ENCODE measurements around the gene STOML1. TPM values are rescaled to one million over a fixed set of nuclear protein-coding genes. Genes with fewer than 3 reads are reported as not detected.

The STOML1 gene
- total RNA-seq, 2 experiments from 2014 or later = 4.6 to 5.3 TPM

GRCh38 chr15:73996939-73997338 lies 4.8 kb upstream of the STOML1 start:
- POLR2A ChIA-PET = interaction anchor here (0.9 to 1.2 kb wide), 2 partner anchors 10 to 69 kb away, joined by 3 to 6 read pairs; no protein-coding TSS in a partner anchor
- Mint-ChIP-seq H3K9me3 (no peaks in the 10 kb centered on the region), H3K4me3 (peak overlapping the region; percentile 96), H3K27me3 (no peaks in the 10 kb centered on the region), H3K4me1 (ENCODE audit: low read depth) (peaks cover 80% of the 10 kb centered on the region), H3K36me3 (ENCODE audit: low read depth) (peaks cover 55% of the 10 kb centered on the region), H3K27ac (peak overlapping the region; percentile 85)
- CTCF ChIA-PET = interaction anchor here (0.9 to 1.0 kb wide), 3 partner anchors 13 to 69 kb away, joined by 3 to 4 read pairs (median 4); no protein-coding TSS in a partner anchor
- H3K4me3 ChIP-seq (ENCODE audit: low read length) = peak overlapping the region; percentile 92
- H3K27me3 ChIP-seq (ENCODE audit: control insufficient read depth in 1 of 2, insufficient read depth in 2 of 2, low read length in 2 of 2) = no peaks in the 10 kb centered on the region
- H3K36me3 ChIP-seq (ENCODE audit: insufficient read depth, low read length) = peaks cover 32% of the 10 kb centered on the region
- H3K9me3 ChIP-seq (ENCODE audit: control insufficient read depth in 1 of 2, insufficient read depth in 1 of 2, low read length in 2 of 2) = no peaks in the 10 kb centered on the region
- H3K4me1 ChIP-seq (ENCODE audit: insufficient read depth, low read length) = peaks cover 57% of the 10 kb centered on the region
- DNase-seq = peak in 3 of 14 experiments; percentile 53 to 72 (median 57)
- intact Hi-C loops (cut with DNase I, micrococcal nuclease) = loop anchor here (10.0 kb wide), 5 partner anchors 618 to 1628 kb away; partner anchors contain the start of genes C15orf39 (in 1 of the 2), CLK3 (in 1 of the 2), COX5A (in 1 of the 2) and CSK (in 1 of the 2)
- no peak for TF ChIP-seq CTCF (IDR thresholded peaks at IDR 0.05)
- H3K27ac ChIP-seq (ENCODE audit: low read depth in 1 of 2, low read length in 2 of 2) = peak overlapping the region; percentile 29 to 78
- ATAC-seq (ENCODE audit: poor library complexity) = no peak

GRCh38 chr15:73996267-73996666 lies 4.2 kb upstream of the STOML1 start:
- Histone ChIP-seq H3K4me1 (ENCODE audit: insufficient read depth, low read length) (peaks cover 63% of the 10 kb centered on the region), H3K27ac (ENCODE audit: low read depth in 1 of 2, low read length in 2 of 2) (peak overlapping the region; percentile 78 to 90)
- intact Hi-C loops (cut with DNase I, micrococcal nuclease) = loop anchor here (10.0 kb wide), 5 partner anchors 619 to 1629 kb away; partner anchors contain the start of genes C15orf39 (in 1 of the 2), CLK3 (in 1 of the 2), COX5A (in 1 of the 2) and CSK (in 1 of the 2)

More at GRCh38 chr15:73996267-73996666, 4.2 kb upstream of the STOML1 start:
- Mint-ChIP-seq H3K4me1 (ENCODE audit: low read depth) (peaks cover 82% of the 10 kb centered on the region), H3K4me3 (peak overlapping the region; percentile 96), H3K27me3 (no peaks in the 10 kb centered on the region), H3K36me3 (ENCODE audit: low read depth) (peaks cover 48% of the 10 kb centered on the region), H3K27ac (peak overlapping the region; percentile 85), H3K9me3 (no peaks in the 10 kb centered on the region)
- Histone ChIP-seq H3K27me3 (ENCODE audit: control insufficient read depth in 1 of 2, insufficient read depth in 2 of 2, low read length in 2 of 2) (no peaks in the 10 kb centered on the region), H3K36me3 (ENCODE audit: insufficient read depth, low read length) (peaks cover 27% of the 10 kb centered on the region), H3K9me3 (ENCODE audit: control insufficient read depth in 1 of 2, insufficient read depth in 1 of 2, low read length in 2 of 2) (no peaks in the 10 kb centered on the region), H3K4me3 (ENCODE audit: low read length) (peak overlapping the region; percentile 92)
- POLR2A ChIA-PET = interaction anchor here (0.9 to 1.3 kb wide), 3 partner anchors 11 to 69 kb away, joined by 3 to 6 read pairs (median 4); no protein-coding TSS in a partner anchor
- ATAC-seq (ENCODE audit: poor library complexity) (no peak), DNase-seq (no peak)
- no peak for TF ChIP-seq CTCF (IDR thresholded peaks at IDR 0.05)
- CTCF ChIA-PET = interaction anchor here (0.9 to 1.0 kb wide), 3 partner anchors 14 to 69 kb away, joined by 3 to 4 read pairs (median 4); no protein-coding TSS in a partner anchor

All from CD4-positive, alpha-beta T cell (primary cell).